ENCODE measurements around the gene HSD17B10. TPM values are rescaled to one million over a fixed set of nuclear protein-coding genes. Genes with fewer than 3 reads are reported as not detected.

HSD17B10 gene
- total and polyA plus RNA-seq, 12 donors = 64.5 to 177 (median 131) TPM

DNA sequence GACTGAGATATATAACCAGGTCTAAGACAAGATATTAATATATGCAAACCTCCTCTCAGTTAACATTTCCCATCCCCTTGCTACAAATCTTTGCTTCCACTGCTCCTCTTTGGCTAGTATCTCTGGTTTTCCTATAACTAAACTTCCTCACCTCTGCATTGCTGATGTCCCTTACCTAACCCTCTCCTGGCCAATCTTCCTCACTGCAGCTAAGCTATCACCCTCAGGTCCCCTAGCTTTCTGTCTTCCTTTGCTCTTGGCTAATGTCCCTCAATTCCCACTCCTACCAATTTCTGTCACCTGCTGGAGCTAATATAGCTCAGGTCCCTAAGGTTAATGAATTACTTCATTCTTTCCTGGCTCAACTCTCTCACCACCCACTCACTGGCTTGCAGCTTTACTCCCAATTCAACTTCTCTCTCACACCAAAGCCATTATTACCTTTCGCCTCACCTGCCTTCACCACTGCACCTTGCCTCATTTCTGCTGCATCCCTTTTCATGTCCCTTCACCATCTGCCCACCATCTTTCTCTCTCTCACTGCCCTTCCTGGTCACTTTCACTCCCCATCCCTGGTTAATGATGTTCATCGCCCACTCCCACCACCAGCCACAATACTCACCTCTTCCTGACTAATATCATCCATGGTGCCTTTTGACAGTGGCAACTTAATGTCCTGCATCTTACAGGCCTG lies 38.4 kb downstream of the HSD17B10 start:
- no peaks in the 10 kb centered on the region for H3K27me3 ChIP-seq
- no peaks in the 10 kb centered on the region for H3K9me3 ChIP-seq (replicated peaks in 1 of 3)
- DNase-seq = no peak
- 97 to 100% (median 99%) methylated on average over 2 of the region's 2 CpGs for WGBS, 4 donors
- peaks cover 0 to 38% of the 10 kb centered on the region in 2 donors for H3K36me3 ChIP-seq (replicated peaks in 1 of 2)
- no peak for TF ChIP-seq POLR2A (IDR thresholded peaks at IDR 0.05)
- TF ChIP-seq, protein P1, sequence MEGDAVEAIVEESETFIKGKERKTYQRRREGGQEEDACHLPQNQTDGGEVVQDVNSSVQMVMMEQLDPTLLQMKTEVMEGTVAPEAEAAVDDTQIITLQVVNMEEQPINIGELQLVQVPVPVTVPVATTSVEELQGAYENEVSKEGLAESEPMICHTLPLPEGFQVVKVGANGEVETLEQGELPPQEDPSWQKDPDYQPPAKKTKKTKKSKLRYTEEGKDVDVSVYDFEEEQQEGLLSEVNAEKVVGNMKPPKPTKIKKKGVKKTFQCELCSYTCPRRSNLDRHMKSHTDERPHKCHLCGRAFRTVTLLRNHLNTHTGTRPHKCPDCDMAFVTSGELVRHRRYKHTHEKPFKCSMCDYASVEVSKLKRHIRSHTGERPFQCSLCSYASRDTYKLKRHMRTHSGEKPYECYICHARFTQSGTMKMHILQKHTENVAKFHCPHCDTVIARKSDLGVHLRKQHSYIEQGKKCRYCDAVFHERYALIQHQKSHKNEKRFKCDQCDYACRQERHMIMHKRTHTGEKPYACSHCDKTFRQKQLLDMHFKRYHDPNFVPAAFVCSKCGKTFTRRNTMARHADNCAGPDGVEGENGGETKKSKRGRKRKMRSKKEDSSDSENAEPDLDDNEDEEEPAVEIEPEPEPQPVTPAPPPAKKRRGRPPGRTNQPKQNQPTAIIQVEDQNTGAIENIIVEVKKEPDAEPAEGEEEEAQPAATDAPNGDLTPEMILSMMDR (IDR thresholded peaks at IDR 0.05) = no peak
- intact Hi-C loops (cut with DNase I) = no loop called here
- no peak overlapping the region for H3K27ac ChIP-seq
- H3K4me3 ChIP-seq = no peak overlapping the region
- no peaks in the 10 kb centered on the region for H3K4me1 ChIP-seq (replicated peaks in 1 of 2)

DNA sequence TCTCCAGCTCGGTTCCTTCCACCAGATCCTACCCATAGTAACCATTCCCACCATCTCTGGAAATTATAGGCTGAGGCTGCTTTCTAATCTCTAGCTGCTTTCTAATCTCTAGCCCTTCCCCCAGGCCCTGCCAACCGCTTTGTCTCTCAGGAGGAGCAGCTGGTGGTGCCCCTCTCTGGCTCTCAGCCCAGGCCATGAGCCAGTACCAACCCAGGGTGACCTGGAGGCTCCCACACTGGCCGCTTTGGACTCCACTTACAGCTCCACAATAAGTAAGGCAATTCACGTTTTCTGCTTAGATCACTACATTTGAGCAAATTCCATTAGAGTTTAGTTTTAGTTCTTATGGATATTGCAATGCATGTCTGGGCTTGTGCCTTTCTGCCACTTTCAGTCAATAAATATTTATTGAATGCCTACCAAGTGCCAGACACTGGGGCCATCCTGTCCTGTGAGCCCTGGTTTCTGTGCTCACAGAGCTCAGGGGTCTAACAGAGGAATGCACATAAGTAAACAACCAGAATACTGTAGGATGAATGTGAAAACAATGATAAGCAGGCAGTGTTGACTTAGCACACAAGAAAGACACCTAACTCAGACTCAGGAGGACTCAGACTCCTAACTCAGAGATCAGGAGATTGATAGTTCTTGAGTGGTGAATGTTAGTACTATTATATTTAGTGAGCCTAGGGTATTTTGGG lies 50.6 kb downstream of the HSD17B10 start:
- Histone ChIP-seq H3K9me3 (replicated peaks in 1 of 3) (no peaks in the 10 kb centered on the region), H3K4me1 (replicated peaks in 1 of 2) (no peaks in the 10 kb centered on the region), H3K36me3 (replicated peaks in 1 of 2) (peaks cover 0 to 64% of the 10 kb centered on the region in 2 donors), H3K27me3 (no peaks in the 10 kb centered on the region), H3K4me3 (no peak overlapping the region), H3K27ac (no peak overlapping the region)
- intact Hi-C loops (cut with DNase I) = no loop called here
- no peak for DNase-seq
- 91 to 98% (median 94%) methylated on average over 3 to 4 of the region's 4 CpGs for WGBS, 4 donors
- no peak for TF ChIP-seq POLR2A (IDR thresholded peaks at IDR 0.05)
- TF ChIP-seq, protein P1 (IDR thresholded peaks at IDR 0.05) = no peak

Small RNAs within 50 kb of the gene (microRNA-seq; reads per million reads assigned to microRNA genes)
- gene MIR6857 = 0 reads per million in 3 donors

Small RNAs within 50 kb of the gene (small RNA-seq; reads per million reads assigned to genes)
- 0 reads per million in 2 donors for gene MIR6857
- gene VTRNA3-1P = 0 to 0.08 reads per million in 2 donors

Other genes starting within 250 kb of the HSD17B10 start
- 100 to 1,000 TPM in 5 of 9 donors, 10 to 100 TPM in 4; 42.9 to 143 (median 109) TPM for gene KDM5C, start 209.2 kb downstream of the HSD17B10 start, total RNA-seq
- 10 to 100 TPM; 40.7 to 86.2 (median 43.3) TPM for gene KDM5C, start 209.2 kb downstream of the HSD17B10 start, polyA plus RNA-seq
- 10 to 100 TPM in 8 of 9 donors, 1 to 10 TPM in 1; 2.4 to 56.1 (median 37.5) TPM for gene IQSEC2, start 152.8 kb downstream of the HSD17B10 start, total RNA-seq
- 10 to 100 TPM; 18.4 to 67.9 (median 58.3) TPM for gene IQSEC2, start 152.8 kb downstream of the HSD17B10 start, polyA plus RNA-seq
- gene SMC1A, start 11.7 kb downstream of the HSD17B10 start, total RNA-seq = 10 to 100 TPM; 18.7 to 51.6 (median 43.4) TPM
- 10 to 100 TPM in 2 of 3 donors, 1 to 10 TPM in 1; 7.6 to 41.5 (median 20.4) TPM for gene SMC1A, start 11.7 kb downstream of the HSD17B10 start, polyA plus RNA-seq
- 1 to 10 TPM in 8 of 9 donors, under 1 TPM in 1; 0.18 to 6.6 (median 3.4) TPM for gene RIBC1, start 11.5 kb downstream of the HSD17B10 start, total RNA-seq
- 1 to 10 TPM; 1.9 to 8.6 (median 7.6) TPM for gene RIBC1, start 11.5 kb downstream of the HSD17B10 start, polyA plus RNA-seq

All from adrenal gland (tissue), 12 donors.